ENCODE results near the gene SLC7A4. TPM values are rescaled to one million over a fixed set of nuclear protein-coding genes. Genes with fewer than 3 reads are reported as not detected.

Gene SLC7A4
- total and polyA plus RNA-seq, 4 donors = 1.5 to 9.0 (median 5.7) TPM

Small RNAs within 50 kb of the gene (small RNA-seq; reads per million reads assigned to genes)
- not detected for gene MIR649 (ENCODE audit: low replicate concordance)

Other genes with a start within 250 kb of the SLC7A4 start
- gene PI4KA, start 173.8 kb downstream of the SLC7A4 start, total RNA-seq = 10 to 100 TPM; 57.6 to 83.5 TPM
- gene PI4KA, start 173.8 kb downstream of the SLC7A4 start, polyA plus RNA-seq (ENCODE audit: insufficient read length in 2 of 2) = 100 to 1,000 TPM in 1 of 2 donors, 10 to 100 TPM in 1; 95.4 to 136 TPM
- 10 to 100 TPM; 11.5 to 21.8 TPM for gene SNAP29, start 173.6 kb downstream of the SLC7A4 start, total RNA-seq
- 10 to 100 TPM; 29.0 to 33.3 TPM for gene SNAP29, start 173.6 kb downstream of the SLC7A4 start, polyA plus RNA-seq (ENCODE audit: insufficient read length in 2 of 2)
- gene CRKL, start 115.2 kb downstream of the SLC7A4 start, total RNA-seq = 10 to 100 TPM; 55.2 to 63.6 TPM
- gene CRKL, start 115.2 kb downstream of the SLC7A4 start, polyA plus RNA-seq (ENCODE audit: insufficient read length in 2 of 2) = 10 to 100 TPM; 65.5 to 88.0 TPM
- 100 to 1,000 TPM in 1 of 2 donors, 10 to 100 TPM in 1; 29.4 to 147 TPM for gene AIFM3, start 65.3 kb downstream of the SLC7A4 start, total RNA-seq
- gene AIFM3, start 65.3 kb downstream of the SLC7A4 start, polyA plus RNA-seq (ENCODE audit: insufficient read length in 2 of 2) = 10 to 100 TPM; 31.1 to 49.0 TPM
- gene LZTR1, start 50.3 kb downstream of the SLC7A4 start, total RNA-seq = 10 to 100 TPM; 44.8 to 66.6 TPM
- 10 to 100 TPM; 68.5 to 93.6 TPM for gene LZTR1, start 50.3 kb downstream of the SLC7A4 start, polyA plus RNA-seq (ENCODE audit: insufficient read length in 2 of 2)
- gene THAP7, start 30.4 kb downstream of the SLC7A4 start, total RNA-seq = 10 to 100 TPM; 15.1 to 37.2 TPM
- 10 to 100 TPM; 29.4 to 30.9 TPM for gene THAP7, start 30.4 kb downstream of the SLC7A4 start, polyA plus RNA-seq (ENCODE audit: insufficient read length in 2 of 2)
- 1 to 10 TPM; 1.6 to 3.3 TPM for gene P2RX6, start 17.4 kb downstream of the SLC7A4 start, total RNA-seq
- gene P2RX6, start 17.4 kb downstream of the SLC7A4 start, polyA plus RNA-seq (ENCODE audit: insufficient read length in 2 of 2) = 1 to 10 TPM; 3.7 to 8.4 TPM
- 1 to 10 TPM in 1 of 2 donors, not detected in 1; 4.7 TPM for gene LRRC74B, start 13.4 kb upstream of the SLC7A4 start, total RNA-seq
- 1 to 10 TPM; 1.5 to 1.7 TPM for gene LRRC74B, start 13.4 kb upstream of the SLC7A4 start, polyA plus RNA-seq (ENCODE audit: insufficient read length in 2 of 2)

Data from spinal cord (tissue), 4 donors.